DMS153 treated with DMSO at 0.1 percent for 48 hours (cell line): Measurements from ENCODE around the gene PSAPL1.
"Not testable (repeated sequence)": the region's sequence is repeated elsewhere in the genome, so short reads cannot be mapped to it uniquely, and the experiment has no call there.

Experiments
- DNase-seq: peaks from one replicate; lab custom pipeline; 2025; ENCODE audit not compliant: unreplicated experiment; lab: John Stamatoyannopoulos, UW

The PSAPL1 gene

GRCh38 chr4:7459471-7459870, 24.7 kb upstream of the PSAPL1 start:
- DNase-seq = no peak

GRCh38 chr4:7458477-7458876, 23.7 kb upstream of the PSAPL1 start:
- DNase-seq = no peak

GRCh38 chr4:7458066-7458425, 23.3 kb upstream of the PSAPL1 start:
- no peak for DNase-seq

GRCh38 chr4:7457201-7458065, 22.7 kb upstream of the PSAPL1 start:
- no peak for DNase-seq

GRCh38 chr4:7452802-7453201, 18.1 kb upstream of the PSAPL1 start:
- DNase-seq = not testable (repeated sequence)

GRCh38 chr4:7451800-7452199, 17.1 kb upstream of the PSAPL1 start:
- DNase-seq = no peak

GRCh38 chr4:7451434-7451789, 16.7 kb upstream of the PSAPL1 start:
- no peak for DNase-seq

GRCh38 chr4:7450775-7451433, 16.2 kb upstream of the PSAPL1 start:
- no peak for DNase-seq

GRCh38 chr4:7448036-7448435, 13.3 kb upstream of the PSAPL1 start:
- no peak for DNase-seq

- DNase-seq = no peak
Observed at GRCh38 chr4:7447236-7447635, 12.5 kb upstream of the PSAPL1 start.

GRCh38 chr4:7444731-7445130, 10.0 kb upstream of the PSAPL1 start:
- no peak for DNase-seq

- no peak for DNase-seq
Observed at GRCh38 chr4:7444314-7444713, 9.6 kb upstream of the PSAPL1 start.

- no peak for DNase-seq
Observed at GRCh38 chr4:7442574-7443162, 7.9 kb upstream of the PSAPL1 start.

- no peak for DNase-seq
Observed at GRCh38 chr4:7441201-7441600, 6.5 kb upstream of the PSAPL1 start.

GRCh38 chr4:7439699-7440098, 5.0 kb upstream of the PSAPL1 start:
- DNase-seq = no peak

- no peak for DNase-seq
Observed at GRCh38 chr4:7436256-7436655, 1.5 kb upstream of the PSAPL1 start.

GRCh38 chr4:7435471-7436061, 836 bp upstream of the PSAPL1 start:
- DNase-seq = no peak

- DNase-seq = no peak
Observed at GRCh38 chr4:7434141-7434765, 477 bp downstream of the PSAPL1 start.

- no peak for DNase-seq
Observed at GRCh38 chr4:7433376-7434140, 1.2 kb downstream of the PSAPL1 start.

GRCh38 chr4:7432531-7433375, 2.0 kb downstream of the PSAPL1 start:
- DNase-seq = no peak
